Lung (tissue), 12 donors: ENCODE results near the gene CSTF1. TPM values are rescaled to one million over a fixed set of nuclear protein-coding genes. Genes with fewer than 3 reads are reported as not detected.

Source experiments
- ATAC-seq: fragments of 200-7000 bp; cut with Tn5 transposase; one replicate; pipeline ENCODE4 v1.9.1; 2020; ENCODE audit warnings: moderate number of reproducible peaks; ENCODE audit not compliant: insufficient read depth, low FRiP score
- DNase-seq, 3 donors: peaks; one replicate each; pipeline ENCODE4 v3.0.0-alpha.2; 2013 to 2017
- H3K27ac ChIP-seq, 2 donors: one replicate each; pipeline ENCODE4 v1.5.1; 2013; ENCODE audit warnings: mild to moderate bottlenecking in 2 of 2, moderate library complexity in 2 of 2, control low read depth in 1 of 2, inconsistent platforms in 1 of 2, low read depth in 1 of 2, low read length in 1 of 2
- H3K27me3 ChIP-seq, 3 donors: one replicate each; pipeline ENCODE4 v1.5.1; 2013; ENCODE audit warnings: low read length in 2 of 3; ENCODE audit not compliant: control insufficient read depth in 3 of 3, insufficient read depth in 3 of 3
- H3K36me3 ChIP-seq, 4 donors: one replicate each; pipeline ENCODE4 v1.5.1; 2013; ENCODE audit warnings: low read length in 4 of 4, mild to moderate bottlenecking in 1 of 4, moderate library complexity in 1 of 4; ENCODE audit not compliant: control insufficient read depth in 4 of 4, insufficient read depth in 4 of 4
- H3K4me1 ChIP-seq, 5 donors: one replicate each; pipeline ENCODE4 v1.5.1; 2013; ENCODE audit warnings: low read length in 5 of 5, mild to moderate bottlenecking in 2 of 5, moderate library complexity in 1 of 5; ENCODE audit not compliant: control insufficient read depth in 5 of 5, insufficient read depth in 5 of 5
- H3K4me3 ChIP-seq: one replicate; pipeline ENCODE4 v1.5.1; 2013; ENCODE audit warnings: mild to moderate bottlenecking, control low read depth, moderate library complexity
- H3K9ac ChIP-seq, 2 donors: one replicate each; pipeline ENCODE4 v1.5.1; 2013; ENCODE audit warnings: low read length in 2 of 2, control low read depth in 1 of 2; ENCODE audit not compliant: insufficient read depth in 1 of 2
- H3K9me3 ChIP-seq, 4 donors: one replicate each; pipeline ENCODE4 v1.5.1; 2013; ENCODE audit warnings: low read length in 3 of 4, mild to moderate bottlenecking in 1 of 4, moderate library complexity in 1 of 4; ENCODE audit not compliant: control insufficient read depth in 4 of 4, insufficient read depth in 3 of 4
- CTCF ChIP-seq: IDR thresholded peaks from 2 replicates; pipeline ENCODE4 v1.5.1; 2012; ENCODE audit warnings: mild to moderate bottlenecking; ENCODE audit errors: control extremely low read depth, extremely low read depth
- WGBS, 2 donors: extraction: QIAGEN DNeasy Blood & Tissue Kit; methylation state at CpG; one replicate each; pipeline ENCODE4 v1.1.7; 2013; 5-methylcytosine and 5-hydroxymethylcytosine counted together
- polyA plus RNA-seq, 2 donors: library from polyadenylated mRNA; stranded (reverse); fragments of 200-250 nt; gene quantifications; one replicate each; pipeline ENCODE4 v1.2.1, GENCODE V29; 2013
- total RNA-seq, 2 donors: library from RNA; depleted of rRNA in 1 of 2; stranded (reverse); fragments of >200 nt in 1 of 2; gene quantifications; one replicate each; pipeline ENCODE4 v1.2.1, GENCODE V29; 2014 to 2021
- donor health status: control.
- donor health status: control.
- donor health status: Bipolar disorder and iron deficiency.
- donor health status: healthy.
- donor health status: DM: yes; HTN: yes; CAD: no.

CSTF1 gene
- total and polyA plus RNA-seq, 4 donors, result 6.4 to 36.1 (median 19.1) TPM

- Histone ChIP-seq H3K4me1 (no peaks in the 10 kb centered on the region), H3K9me3 (no peaks in the 10 kb centered on the region), H3K36me3 (peaks cover 0 to 44% (median 10%) of the 10 kb centered on the region in 4 donors), H3K4me3 (no peak overlapping the region), H3K9ac (no peak overlapping the region), H3K27ac (no peak overlapping the region), H3K27me3 (no peaks in the 10 kb centered on the region)
- ATAC-seq (no peak), DNase-seq (no peak)
- TF ChIP-seq CTCF, result no peak
- 69 to 70% methylated on average over 13 of the region's 13 CpGs for WGBS, 2 donors
These were observed 58.8 kb downstream of the CSTF1 start for GRCh38 chr20:56451056-56451765.

- 55 to 67% methylated on average over 5 of the region's 5 CpGs for WGBS, 2 donors
- peaks cover 0 to 36% (median 8%) of the 10 kb centered on the region in 4 donors for H3K36me3 ChIP-seq
- no peak for TF ChIP-seq CTCF
These were observed 60.9 kb downstream of the CSTF1 start for GRCh38 chr20:56453352-56453751.

GRCh38 chr20:56454754-56455153 lies 62.3 kb downstream of the CSTF1 start:
- no peak overlapping the region for H3K4me3 ChIP-seq

More at GRCh38 chr20:56453352-56453751, 60.9 kb downstream of the CSTF1 start:
- no peak for ATAC-seq
- H3K4me1 ChIP-seq, result no peaks in the 10 kb centered on the region
- DNase-seq, result no peak
- H3K9me3 ChIP-seq, result no peaks in the 10 kb centered on the region
- H3K9ac ChIP-seq, result no peak overlapping the region
- no peaks in the 10 kb centered on the region for H3K27me3 ChIP-seq
- H3K27ac ChIP-seq, result no peak overlapping the region
- H3K4me3 ChIP-seq, result no peak overlapping the region

More at GRCh38 chr20:56454754-56455153, 62.3 kb downstream of the CSTF1 start:
- TF ChIP-seq CTCF, result no peak
- WGBS, 2 donors, result 84 to 92% methylated on average over 7 of the region's 7 CpGs
- Histone ChIP-seq H3K27me3 (no peaks in the 10 kb centered on the region), H3K9me3 (no peaks in the 10 kb centered on the region), H3K36me3 (peaks cover 0 to 46% (median 11%) of the 10 kb centered on the region in 4 donors), H3K9ac (no peak overlapping the region), H3K4me1 (no peaks in the 10 kb centered on the region), H3K27ac (no peak overlapping the region)
- ATAC-seq (no peak), DNase-seq (no peak)

Other genes starting within 250 kb of the CSTF1 start
- not detected for gene MC3R, start 143.9 kb upstream of the CSTF1 start, total RNA-seq
- not detected for gene MC3R, start 143.9 kb upstream of the CSTF1 start, polyA plus RNA-seq
- gene FAM210B, start 33.7 kb upstream of the CSTF1 start, total RNA-seq, result 10 to 100 TPM; 27.3 to 41.7 TPM
- 10 to 100 TPM; 18.7 to 22.8 TPM for gene FAM210B, start 33.7 kb upstream of the CSTF1 start, polyA plus RNA-seq
- gene AURKA, start 430 bp upstream of the CSTF1 start, total RNA-seq, result 1 to 10 TPM; 3.6 to 6.2 TPM
- 1 to 10 TPM; 1.5 to 2.7 TPM for gene AURKA, start 430 bp upstream of the CSTF1 start, polyA plus RNA-seq
- 10 to 100 TPM; 19.7 to 30.7 TPM for gene CASS4, start 19.6 kb downstream of the CSTF1 start, total RNA-seq
- 1 to 10 TPM; 4.5 to 9.9 TPM for gene CASS4, start 19.6 kb downstream of the CSTF1 start, polyA plus RNA-seq
- 10 to 100 TPM; 71.5 to 98.8 TPM for gene RTF2, start 76.0 kb downstream of the CSTF1 start, total RNA-seq
- 100 to 1,000 TPM in 1 of 2 donors, 10 to 100 TPM in 1; 63.8 to 103 TPM for gene RTF2, start 76.0 kb downstream of the CSTF1 start, polyA plus RNA-seq
- under 1 TPM in 1 of 2 donors, not detected in 1; 0.95 TPM for gene FAM209A, start 132.1 kb downstream of the CSTF1 start, total RNA-seq
- under 1 TPM; 0.49 to 0.59 TPM for gene FAM209A, start 132.1 kb downstream of the CSTF1 start, polyA plus RNA-seq
- under 1 TPM in 1 of 2 donors, not detected in 1; 0.55 TPM for gene FAM209B, start 140.6 kb downstream of the CSTF1 start, total RNA-seq
- gene FAM209B, start 140.6 kb downstream of the CSTF1 start, polyA plus RNA-seq, result 1 to 10 TPM in 1 of 2 donors, under 1 TPM in 1; 0.64 to 1.3 TPM
- gene TFAP2C, start 236.7 kb downstream of the CSTF1 start, total RNA-seq, result 1 to 10 TPM; 5.7 to 6.3 TPM
- gene TFAP2C, start 236.7 kb downstream of the CSTF1 start, polyA plus RNA-seq, result 1 to 10 TPM; 2.6 to 3.3 TPM